ENCODE results near the gene NRGN. TPM values are rescaled to one million over a fixed set of nuclear protein-coding genes. Genes with fewer than 3 reads are reported as not detected.
A peak's percentile ranks its signal among the peaks of the same experiment; 100 is the strongest.

Gene NRGN
- polyA plus RNA-seq, 1 donor (not counting 4 experiments of a cell fraction or from before 2014, with no cell fraction given) = 0.97 TPM

DNA sequence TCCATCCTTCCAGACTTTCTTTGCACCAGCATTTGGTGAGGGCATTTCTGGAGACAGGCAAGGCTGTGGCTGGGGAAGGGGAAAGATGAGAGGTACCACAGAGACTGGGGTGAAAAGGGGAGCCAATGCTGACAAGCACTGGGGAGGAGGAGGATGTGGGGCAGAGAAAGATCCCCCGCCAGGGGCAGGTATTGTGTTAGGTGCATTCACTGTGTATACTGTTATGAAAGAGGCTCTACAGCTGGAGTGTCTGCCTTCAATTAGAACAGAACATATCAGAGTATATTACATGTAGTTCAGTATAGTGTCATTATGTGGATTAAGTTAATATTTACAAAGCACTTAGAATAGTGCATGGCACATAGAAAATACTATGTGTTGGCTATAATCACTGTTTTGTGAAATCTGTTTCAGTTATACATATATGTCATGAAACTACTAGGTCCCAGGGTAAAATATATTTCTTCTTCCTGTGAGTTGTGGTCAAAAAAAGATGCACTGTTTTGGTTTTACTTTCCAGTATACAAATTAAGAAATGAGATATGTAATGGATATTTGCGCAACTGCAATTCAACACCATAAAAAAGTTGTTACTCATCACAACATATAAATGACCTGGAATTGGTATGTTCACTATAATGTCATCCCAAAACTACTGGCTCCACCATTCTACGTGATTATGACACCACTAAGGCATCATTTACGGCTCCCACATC is 52.0 kb downstream of the NRGN start:
- no peaks in the 10 kb centered on the region for H3K4me1 ChIP-seq (ENCODE audit: control insufficient read depth, extremely low read depth, insufficient read depth, low read length)
- H3K79me2 ChIP-seq (ENCODE audit: control insufficient read depth, insufficient read depth, low read length) = peaks cover 68% of the 10 kb centered on the region
- DNase-seq (ENCODE audit: low read depth, low spot score) (no peak), FAIRE-seq (no peak)
- peaks cover 9% of the 10 kb centered on the region for H4K20me1 ChIP-seq (ENCODE audit: control insufficient read depth, extremely low read depth, insufficient read depth, low read length)
- no peak for TF ChIP-seq EZH2 (IDR thresholded peaks at IDR 0.05; ENCODE audit: low read length)
- TF ChIP-seq, protein P1, sequence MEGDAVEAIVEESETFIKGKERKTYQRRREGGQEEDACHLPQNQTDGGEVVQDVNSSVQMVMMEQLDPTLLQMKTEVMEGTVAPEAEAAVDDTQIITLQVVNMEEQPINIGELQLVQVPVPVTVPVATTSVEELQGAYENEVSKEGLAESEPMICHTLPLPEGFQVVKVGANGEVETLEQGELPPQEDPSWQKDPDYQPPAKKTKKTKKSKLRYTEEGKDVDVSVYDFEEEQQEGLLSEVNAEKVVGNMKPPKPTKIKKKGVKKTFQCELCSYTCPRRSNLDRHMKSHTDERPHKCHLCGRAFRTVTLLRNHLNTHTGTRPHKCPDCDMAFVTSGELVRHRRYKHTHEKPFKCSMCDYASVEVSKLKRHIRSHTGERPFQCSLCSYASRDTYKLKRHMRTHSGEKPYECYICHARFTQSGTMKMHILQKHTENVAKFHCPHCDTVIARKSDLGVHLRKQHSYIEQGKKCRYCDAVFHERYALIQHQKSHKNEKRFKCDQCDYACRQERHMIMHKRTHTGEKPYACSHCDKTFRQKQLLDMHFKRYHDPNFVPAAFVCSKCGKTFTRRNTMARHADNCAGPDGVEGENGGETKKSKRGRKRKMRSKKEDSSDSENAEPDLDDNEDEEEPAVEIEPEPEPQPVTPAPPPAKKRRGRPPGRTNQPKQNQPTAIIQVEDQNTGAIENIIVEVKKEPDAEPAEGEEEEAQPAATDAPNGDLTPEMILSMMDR (optimal IDR thresholded peaks at IDR 0.05 in 1 of 3, IDR thresholded peaks at IDR 0.05 in 1 of 3, conservative IDR thresholded peaks at IDR 0.05 in 1 of 3; ENCODE audit: extremely low read depth in 1 of 3, insufficient read depth in 2 of 3, low read length in 3 of 3) = no peak
- H2AFZ ChIP-seq (ENCODE audit: control insufficient read depth, low read length) = no peak overlapping the region
- H3K27me3 ChIP-seq (ENCODE audit: control insufficient read depth, extremely low read depth, insufficient read depth, low read length) = no peaks in the 10 kb centered on the region
- H3K4me2 ChIP-seq (ENCODE audit: control insufficient read depth, extremely low read depth, insufficient read depth, low read depth, low read length) = no peak overlapping the region
- H3K4me3 ChIP-seq (ENCODE audit: control insufficient read depth in 2 of 3, extremely low read depth in 1 of 3, insufficient read depth in 2 of 3, low read depth in 1 of 3, low read length in 3 of 3) = no peak overlapping the region
- H3K36me3 ChIP-seq (ENCODE audit: control insufficient read depth in 2 of 2, extremely low read depth in 1 of 2, insufficient read depth in 2 of 2, low read length in 2 of 2) = no peaks in the 10 kb centered on the region
- H3K27ac ChIP-seq (ENCODE audit: control insufficient read depth, insufficient read depth, low read length) = no peak overlapping the region
- H3K9ac ChIP-seq (ENCODE audit: control insufficient read depth, extremely low read depth, insufficient read depth, low read length) = no peak overlapping the region
- no peaks in the 10 kb centered on the region for H3K9me3 ChIP-seq (ENCODE audit: control insufficient read depth, low read depth, low read length)
- H3K9me1 ChIP-seq (ENCODE audit: control insufficient read depth, extremely low read depth, insufficient read depth, low read length) = peaks cover 2% of the 10 kb centered on the region
- dilution Hi-C loops (cut with MboI; ENCODE audit: extremely low pct_ligation_motif_present, low sequenced_read_pairs) = no loop called here

DNA sequence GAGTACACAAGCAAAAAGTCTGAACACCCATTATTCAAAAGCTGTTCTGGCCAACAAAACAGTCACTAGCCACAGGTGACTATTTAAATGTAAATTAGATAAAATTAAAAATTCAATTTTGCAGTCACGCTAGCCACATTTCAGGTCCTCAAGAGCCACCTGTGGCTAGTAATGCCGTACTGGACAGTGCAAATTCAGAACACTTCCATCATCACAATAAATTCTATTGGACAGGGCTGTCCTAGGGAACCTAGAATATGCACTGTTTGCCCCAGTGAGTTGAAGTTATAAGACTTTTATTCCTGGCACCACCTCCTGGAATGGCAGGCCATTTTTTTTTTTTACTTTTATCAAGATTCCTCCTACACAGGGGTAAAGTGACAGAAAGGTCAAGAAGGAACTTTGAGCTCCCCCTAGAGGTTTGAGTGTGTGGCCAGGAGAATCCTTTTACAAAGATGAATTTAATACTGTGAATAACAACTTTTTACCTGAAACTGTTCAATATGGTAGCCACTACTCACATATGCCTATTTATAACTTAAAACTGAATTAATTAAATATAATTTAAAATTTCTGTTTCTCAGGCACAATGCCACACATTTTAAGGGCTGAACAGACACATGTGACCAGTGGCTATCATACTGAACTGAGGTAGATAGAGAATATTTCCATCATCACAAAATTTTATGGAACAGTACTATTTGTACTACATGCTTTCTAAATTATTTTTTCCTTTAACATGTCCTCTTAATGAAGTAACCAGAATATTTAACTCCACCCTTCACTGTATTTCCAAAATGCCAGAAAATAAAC is 53.9 kb downstream of the NRGN start:
- peaks cover 77% of the 10 kb centered on the region for H3K79me2 ChIP-seq (ENCODE audit: control insufficient read depth, insufficient read depth, low read length)
- no peak overlapping the region for H3K4me2 ChIP-seq (ENCODE audit: control insufficient read depth, extremely low read depth, insufficient read depth, low read depth, low read length)
- DNase-seq (ENCODE audit: low read depth, low spot score) (peak; percentile 4), FAIRE-seq (no peak)
- no peak overlapping the region for H2AFZ ChIP-seq (ENCODE audit: control insufficient read depth, low read length)
- peaks cover 11% of the 10 kb centered on the region for H4K20me1 ChIP-seq (ENCODE audit: control insufficient read depth, extremely low read depth, insufficient read depth, low read length)
- H3K36me3 ChIP-seq (ENCODE audit: control insufficient read depth in 2 of 2, extremely low read depth in 1 of 2, insufficient read depth in 2 of 2, low read length in 2 of 2) = no peaks in the 10 kb centered on the region
- H3K9me3 ChIP-seq (ENCODE audit: control insufficient read depth, low read depth, low read length) = no peaks in the 10 kb centered on the region
- peaks cover 8% of the 10 kb centered on the region for H3K4me1 ChIP-seq (ENCODE audit: control insufficient read depth, extremely low read depth, insufficient read depth, low read length)
- no peak overlapping the region for H3K27ac ChIP-seq (ENCODE audit: control insufficient read depth, insufficient read depth, low read length)
- no peaks in the 10 kb centered on the region for H3K27me3 ChIP-seq (ENCODE audit: control insufficient read depth, extremely low read depth, insufficient read depth, low read length)
- TF ChIP-seq EZH2 (IDR thresholded peaks at IDR 0.05; ENCODE audit: low read length) = no peak
- TF ChIP-seq, protein P1 (optimal IDR thresholded peaks at IDR 0.05 in 1 of 3, IDR thresholded peaks at IDR 0.05 in 1 of 3, conservative IDR thresholded peaks at IDR 0.05 in 1 of 3; ENCODE audit: extremely low read depth in 1 of 3, insufficient read depth in 2 of 3, low read length in 3 of 3) = peak; percentile 32 to 63 (median 61)
- dilution Hi-C loops (cut with MboI; ENCODE audit: extremely low pct_ligation_motif_present, low sequenced_read_pairs) = no loop called here
- H3K9me1 ChIP-seq (ENCODE audit: control insufficient read depth, extremely low read depth, insufficient read depth, low read length) = peaks cover 2% of the 10 kb centered on the region
- H3K9ac ChIP-seq (ENCODE audit: control insufficient read depth, extremely low read depth, insufficient read depth, low read length) = no peak overlapping the region
- H3K4me3 ChIP-seq (ENCODE audit: control insufficient read depth in 2 of 3, extremely low read depth in 1 of 3, insufficient read depth in 2 of 3, low read depth in 1 of 3, low read length in 3 of 3) = no peak overlapping the region

Data from keratinocyte (primary cell).